ENCODE data around the gene CEACAM21.

The CEACAM21 gene

GRCh38 chr19:41606215-41606837, 30.4 kb downstream of the CEACAM21 start:
- Histone ChIP-seq H3K4me1 (ENCODE audit: control insufficient read depth in 5 of 5, insufficient read depth in 5 of 5, low read length in 5 of 5) (no peaks in the 10 kb centered on the region), H3K36me3 (ENCODE audit: control insufficient read depth in 5 of 5, insufficient read depth in 5 of 5, low read length in 5 of 5) (no peaks in the 10 kb centered on the region), H3K9ac (ENCODE audit: low read length in 5 of 5) (no peak overlapping the region), H3K27ac (ENCODE audit: low read depth, low read length) (no peak overlapping the region), H3K27me3 (ENCODE audit: control insufficient read depth in 5 of 5, insufficient read depth in 4 of 5, low read length in 5 of 5) (peaks cover 0 to 14% (median 4%) of the 10 kb centered on the region in 5 donors), H3K9me3 (ENCODE audit: control insufficient read depth in 5 of 5, low read length in 5 of 5) (peaks cover 0 to 3% (median 0%) of the 10 kb centered on the region in 5 donors), H3K4me3 (ENCODE audit: low read depth in 1 of 5, low read length in 5 of 5) (no peak overlapping the region)

- Histone ChIP-seq H3K27me3 (ENCODE audit: control insufficient read depth in 5 of 5, insufficient read depth in 4 of 5, low read length in 5 of 5) (peaks cover 0 to 9% (median 2%) of the 10 kb centered on the region in 5 donors), H3K9ac (ENCODE audit: low read length in 5 of 5) (no peak overlapping the region), H3K4me3 (ENCODE audit: low read depth in 1 of 5, low read length in 5 of 5) (no peak overlapping the region), H3K36me3 (ENCODE audit: control insufficient read depth in 5 of 5, insufficient read depth in 5 of 5, low read length in 5 of 5) (no peaks in the 10 kb centered on the region), H3K4me1 (ENCODE audit: control insufficient read depth in 5 of 5, insufficient read depth in 5 of 5, low read length in 5 of 5) (no peaks in the 10 kb centered on the region), H3K9me3 (ENCODE audit: control insufficient read depth in 5 of 5, low read length in 5 of 5) (peaks cover 0 to 3% (median 0%) of the 10 kb centered on the region in 5 donors), H3K27ac (ENCODE audit: low read depth, low read length) (no peak overlapping the region)
Measured at GRCh38 chr19:41607668-41608067, 31.7 kb downstream of the CEACAM21 start.

- Histone ChIP-seq H3K36me3 (ENCODE audit: control insufficient read depth in 5 of 5, insufficient read depth in 5 of 5, low read length in 5 of 5) (no peaks in the 10 kb centered on the region), H3K4me3 (ENCODE audit: low read depth in 1 of 5, low read length in 5 of 5) (no peak overlapping the region), H3K9ac (ENCODE audit: low read length in 5 of 5) (no peak overlapping the region), H3K4me1 (ENCODE audit: control insufficient read depth in 5 of 5, insufficient read depth in 5 of 5, low read length in 5 of 5) (no peaks in the 10 kb centered on the region), H3K9me3 (ENCODE audit: control insufficient read depth in 5 of 5, low read length in 5 of 5) (peaks cover 0 to 10% (median 0%) of the 10 kb centered on the region in 5 donors), H3K27me3 (ENCODE audit: control insufficient read depth in 5 of 5, insufficient read depth in 4 of 5, low read length in 5 of 5) (peaks cover 0 to 13% (median 6%) of the 10 kb centered on the region in 5 donors), H3K27ac (ENCODE audit: low read depth, low read length) (no peak overlapping the region)
Measured at GRCh38 chr19:41610789-41611188, 34.8 kb downstream of the CEACAM21 start.

GRCh38 chr19:41612483-41612882, 36.5 kb downstream of the CEACAM21 start:
- H3K9ac ChIP-seq (ENCODE audit: low read length in 5 of 5), result no peak overlapping the region
- H3K4me3 ChIP-seq (ENCODE audit: low read depth in 1 of 5, low read length in 5 of 5), result no peak overlapping the region
- H3K36me3 ChIP-seq (ENCODE audit: control insufficient read depth in 5 of 5, insufficient read depth in 5 of 5, low read length in 5 of 5), result no peaks in the 10 kb centered on the region
- peaks cover 0 to 12% (median 6%) of the 10 kb centered on the region in 5 donors for H3K27me3 ChIP-seq (ENCODE audit: control insufficient read depth in 5 of 5, insufficient read depth in 4 of 5, low read length in 5 of 5)
- H3K4me1 ChIP-seq (ENCODE audit: control insufficient read depth in 5 of 5, insufficient read depth in 5 of 5, low read length in 5 of 5), result no peaks in the 10 kb centered on the region
- H3K27ac ChIP-seq (ENCODE audit: low read depth, low read length), result no peak overlapping the region
- H3K9me3 ChIP-seq (ENCODE audit: control insufficient read depth in 5 of 5, low read length in 5 of 5), result peaks cover 0 to 10% (median 0%) of the 10 kb centered on the region in 5 donors

GRCh38 chr19:41615207-41615606, 39.2 kb downstream of the CEACAM21 start:
- peaks cover 0 to 12% (median 6%) of the 10 kb centered on the region in 5 donors for H3K27me3 ChIP-seq (ENCODE audit: control insufficient read depth in 5 of 5, insufficient read depth in 4 of 5, low read length in 5 of 5)
- no peaks in the 10 kb centered on the region for H3K36me3 ChIP-seq (ENCODE audit: control insufficient read depth in 5 of 5, insufficient read depth in 5 of 5, low read length in 5 of 5)
- H3K27ac ChIP-seq (ENCODE audit: low read depth, low read length), result no peak overlapping the region
- H3K9me3 ChIP-seq (ENCODE audit: control insufficient read depth in 5 of 5, low read length in 5 of 5), result peaks cover 0 to 10% (median 0%) of the 10 kb centered on the region in 5 donors
- no peak overlapping the region for H3K9ac ChIP-seq (ENCODE audit: low read length in 5 of 5)
- no peak overlapping the region for H3K4me3 ChIP-seq (ENCODE audit: low read depth in 1 of 5, low read length in 5 of 5)
- peaks cover 0 to 3% (median 0%) of the 10 kb centered on the region in 5 donors for H3K4me1 ChIP-seq (ENCODE audit: control insufficient read depth in 5 of 5, insufficient read depth in 5 of 5, low read length in 5 of 5)

- Histone ChIP-seq H3K9me3 (ENCODE audit: control insufficient read depth in 5 of 5, low read length in 5 of 5) (peaks cover 0 to 10% (median 0%) of the 10 kb centered on the region in 5 donors), H3K36me3 (ENCODE audit: control insufficient read depth in 5 of 5, insufficient read depth in 5 of 5, low read length in 5 of 5) (no peaks in the 10 kb centered on the region), H3K4me3 (ENCODE audit: low read depth in 1 of 5, low read length in 5 of 5) (no peak overlapping the region), H3K27ac (ENCODE audit: low read depth, low read length) (no peak overlapping the region), H3K27me3 (ENCODE audit: control insufficient read depth in 5 of 5, insufficient read depth in 4 of 5, low read length in 5 of 5) (peaks cover 5 to 22% (median 9%) of the 10 kb centered on the region in 5 donors), H3K9ac (ENCODE audit: low read length in 5 of 5) (no peak overlapping the region), H3K4me1 (ENCODE audit: control insufficient read depth in 5 of 5, insufficient read depth in 5 of 5, low read length in 5 of 5) (peaks cover 0 to 10% (median 0%) of the 10 kb centered on the region in 5 donors)
Measured at GRCh38 chr19:41616792-41617621, 41.0 kb downstream of the CEACAM21 start.

- H3K4me3 ChIP-seq (ENCODE audit: low read depth in 1 of 5, low read length in 5 of 5), result no peak overlapping the region
- H3K9me3 ChIP-seq (ENCODE audit: control insufficient read depth in 5 of 5, low read length in 5 of 5), result peaks cover 0 to 6% (median 0%) of the 10 kb centered on the region in 5 donors
- no peak overlapping the region for H3K9ac ChIP-seq (ENCODE audit: low read length in 5 of 5)
- H3K4me1 ChIP-seq (ENCODE audit: control insufficient read depth in 5 of 5, insufficient read depth in 5 of 5, low read length in 5 of 5), result peaks cover 0 to 10% (median 0%) of the 10 kb centered on the region in 5 donors
- no peak overlapping the region for H3K27ac ChIP-seq (ENCODE audit: low read depth, low read length)
- H3K36me3 ChIP-seq (ENCODE audit: control insufficient read depth in 5 of 5, insufficient read depth in 5 of 5, low read length in 5 of 5), result no peaks in the 10 kb centered on the region
- H3K27me3 ChIP-seq (ENCODE audit: control insufficient read depth in 5 of 5, insufficient read depth in 4 of 5, low read length in 5 of 5), result peaks cover 3 to 16% (median 5%) of the 10 kb centered on the region in 5 donors
Measured at GRCh38 chr19:41617941-41618730, 42.2 kb downstream of the CEACAM21 start.

GRCh38 chr19:41619018-41619556, 43.1 kb downstream of the CEACAM21 start:
- no peak overlapping the region for H3K4me3 ChIP-seq (ENCODE audit: low read depth in 1 of 5, low read length in 5 of 5)
- H3K27me3 ChIP-seq (ENCODE audit: control insufficient read depth in 5 of 5, insufficient read depth in 4 of 5, low read length in 5 of 5), result peaks cover 4 to 16% (median 5%) of the 10 kb centered on the region in 5 donors
- no peak overlapping the region for H3K9ac ChIP-seq (ENCODE audit: low read length in 5 of 5)
- H3K36me3 ChIP-seq (ENCODE audit: control insufficient read depth in 5 of 5, insufficient read depth in 5 of 5, low read length in 5 of 5), result no peaks in the 10 kb centered on the region
- peaks cover 0 to 10% (median 0%) of the 10 kb centered on the region in 5 donors for H3K4me1 ChIP-seq (ENCODE audit: control insufficient read depth in 5 of 5, insufficient read depth in 5 of 5, low read length in 5 of 5)
- no peak overlapping the region for H3K27ac ChIP-seq (ENCODE audit: low read depth, low read length)
- peaks cover 0 to 2% (median 0%) of the 10 kb centered on the region in 5 donors for H3K9me3 ChIP-seq (ENCODE audit: control insufficient read depth in 5 of 5, low read length in 5 of 5)

GRCh38 chr19:41620171-41620570, 44.2 kb downstream of the CEACAM21 start:
- Histone ChIP-seq H3K4me3 (ENCODE audit: low read depth in 1 of 5, low read length in 5 of 5) (no peak overlapping the region), H3K9me3 (ENCODE audit: control insufficient read depth in 5 of 5, low read length in 5 of 5) (no peaks in the 10 kb centered on the region), H3K4me1 (ENCODE audit: control insufficient read depth in 5 of 5, insufficient read depth in 5 of 5, low read length in 5 of 5) (peaks cover 0 to 10% (median 0%) of the 10 kb centered on the region in 5 donors), H3K27me3 (ENCODE audit: control insufficient read depth in 5 of 5, insufficient read depth in 4 of 5, low read length in 5 of 5) (peaks cover 5 to 18% (median 10%) of the 10 kb centered on the region in 5 donors), H3K36me3 (ENCODE audit: control insufficient read depth in 5 of 5, insufficient read depth in 5 of 5, low read length in 5 of 5) (no peaks in the 10 kb centered on the region), H3K9ac (ENCODE audit: low read length in 5 of 5) (no peak overlapping the region), H3K27ac (ENCODE audit: low read depth, low read length) (no peak overlapping the region)
